DOHH2 (cell line): ENCODE data around the gene ACYP2.

ENCODE experiments used
- H3F3A ChIP-seq: fragments of 200-600 bp; sonication (generic), shearing (Covaris generic); 2 replicates; pipeline ENCODE4 v1.6.0; 2016; ENCODE audit warnings: antibody characterized with exemption, mild to moderate bottlenecking; ENCODE audit not compliant: control insufficient read depth, insufficient read depth
- H3K27ac ChIP-seq: fragments of 200-600 bp; sonication (generic); 2 replicates; pipeline ENCODE4 v1.5.1; 2014; ENCODE audit warnings: low read depth, mild to moderate bottlenecking, low read length, moderate library complexity
- H3K27me3 ChIP-seq: fragments of 200-600 bp; sonication (generic); 2 replicates; pipeline ENCODE4 v1.6.1; 2014; ENCODE audit warnings: mild to moderate bottlenecking, low read length, mixed read lengths; ENCODE audit not compliant: control insufficient read depth
- H3K36me3 ChIP-seq: fragments of 200-600 bp; sonication (generic); 2 replicates; pipeline ENCODE4 v1.6.1; 2014; ENCODE audit warnings: mild to moderate bottlenecking, low read length, moderate library complexity, mixed read lengths; ENCODE audit not compliant: control insufficient read depth
- H3K4me1 ChIP-seq: fragments of 200-600 bp; sonication (generic); 2 replicates; pipeline ENCODE4 v1.6.1; 2014; ENCODE audit warnings: mild to moderate bottlenecking, low read length, mixed read lengths; ENCODE audit not compliant: control insufficient read depth
- H3K4me2 ChIP-seq: fragments of 200-600 bp; sonication (generic); 2 replicates; pipeline ENCODE4 v1.6.0; 2014; ENCODE audit warnings: mild to moderate bottlenecking, low read length, moderate library complexity
- H3K4me3 ChIP-seq: fragments of 200-600 bp; sonication (generic); 2 replicates; pipeline ENCODE4 v1.5.1; 2014; ENCODE audit warnings: mild to moderate bottlenecking, low read length, mixed read lengths
- H3K79me2 ChIP-seq: fragments of 200-600 bp; sonication (generic); 2 replicates; pipeline ENCODE4 v1.6.1; 2014; ENCODE audit warnings: mild to moderate bottlenecking, low read length, mixed read lengths; ENCODE audit not compliant: control insufficient read depth
- H3K9me2 ChIP-seq: fragments of 200-600 bp; sonication (generic); replicated peaks from 2 replicates; pipeline ENCODE4 v1.6.1; 2014; ENCODE audit warnings: mild to moderate bottlenecking, low read length, mixed read lengths; ENCODE audit not compliant: control insufficient read depth
- H3K9me3 ChIP-seq: fragments of 200-600 bp; sonication (generic); 2 replicates; pipeline ENCODE4 v1.6.1; 2014; ENCODE audit warnings: antibody characterized with exemption, low read length, mixed read lengths; ENCODE audit not compliant: control insufficient read depth, insufficient read depth
- H4K20me1 ChIP-seq: fragments of 200-600 bp; sonication (generic); 2 replicates; pipeline ENCODE4 v1.6.0; 2014; ENCODE audit warnings: low read depth, mild to moderate bottlenecking, antibody characterized with exemption, low read length, moderate library complexity; ENCODE audit not compliant: control insufficient read depth, insufficient read depth
- EZH2phosphoT487 ChIP-seq: fragments of 200-600 bp; sonication (generic); IDR thresholded peaks from 2 replicates; pipeline ENCODE4 v1.6.1; 2017; ENCODE audit warnings: borderline replicate concordance, mild to moderate bottlenecking, antibody characterized with exemption, low read length, moderate library complexity, mixed read lengths
- TF ChIP-seq, protein P1 (sequence below): fragments of 200-600 bp; sonication (generic); IDR thresholded peaks from one replicate; pipeline ENCODE4 v1.5.1; 2014; ENCODE audit warnings: antibody characterized with exemption, mild to moderate bottlenecking, low read depth, low read length; ENCODE audit not compliant: poor library complexity, severe bottlenecking

Gene ACYP2

DNA sequence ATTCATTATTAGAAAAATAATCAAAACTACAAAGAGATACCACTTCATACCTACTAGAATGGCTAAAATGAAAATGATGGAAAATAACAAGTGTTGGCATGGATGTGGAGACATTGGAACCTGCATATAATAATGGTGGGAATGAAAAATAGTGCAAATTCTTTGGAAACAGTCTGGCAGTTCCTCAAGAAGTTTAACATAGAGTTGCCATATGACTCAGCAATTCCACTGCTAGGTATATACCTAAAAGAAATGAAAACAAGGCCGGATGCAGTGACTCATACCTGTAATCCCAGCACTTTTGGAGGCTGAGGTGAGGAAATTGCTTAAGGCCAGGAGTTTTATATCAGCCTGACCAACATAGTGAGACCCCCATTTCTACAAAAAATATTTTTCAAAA is 41.6 kb upstream of the ACYP2 start:
- Histone ChIP-seq H3K9me2 (no peaks in the 10 kb centered on the region), H3K4me2 (no peak overlapping the region), H3K27ac (no peak overlapping the region), H3K4me1 (peaks cover 21% of the 10 kb centered on the region), H3F3A (no peaks in the 10 kb centered on the region; the same call in 1 of the 2 replicates), H3K4me3 (no peak overlapping the region), H3K79me2 (no peaks in the 10 kb centered on the region), H3K9me3 (no peaks in the 10 kb centered on the region), H3K36me3 (no peaks in the 10 kb centered on the region), H4K20me1 (no peaks in the 10 kb centered on the region), H3K27me3 (no peaks in the 10 kb centered on the region)
- TF ChIP-seq, protein P1, sequence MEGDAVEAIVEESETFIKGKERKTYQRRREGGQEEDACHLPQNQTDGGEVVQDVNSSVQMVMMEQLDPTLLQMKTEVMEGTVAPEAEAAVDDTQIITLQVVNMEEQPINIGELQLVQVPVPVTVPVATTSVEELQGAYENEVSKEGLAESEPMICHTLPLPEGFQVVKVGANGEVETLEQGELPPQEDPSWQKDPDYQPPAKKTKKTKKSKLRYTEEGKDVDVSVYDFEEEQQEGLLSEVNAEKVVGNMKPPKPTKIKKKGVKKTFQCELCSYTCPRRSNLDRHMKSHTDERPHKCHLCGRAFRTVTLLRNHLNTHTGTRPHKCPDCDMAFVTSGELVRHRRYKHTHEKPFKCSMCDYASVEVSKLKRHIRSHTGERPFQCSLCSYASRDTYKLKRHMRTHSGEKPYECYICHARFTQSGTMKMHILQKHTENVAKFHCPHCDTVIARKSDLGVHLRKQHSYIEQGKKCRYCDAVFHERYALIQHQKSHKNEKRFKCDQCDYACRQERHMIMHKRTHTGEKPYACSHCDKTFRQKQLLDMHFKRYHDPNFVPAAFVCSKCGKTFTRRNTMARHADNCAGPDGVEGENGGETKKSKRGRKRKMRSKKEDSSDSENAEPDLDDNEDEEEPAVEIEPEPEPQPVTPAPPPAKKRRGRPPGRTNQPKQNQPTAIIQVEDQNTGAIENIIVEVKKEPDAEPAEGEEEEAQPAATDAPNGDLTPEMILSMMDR = no peak
- TF ChIP-seq EZH2phosphoT487 = no peak

DNA sequence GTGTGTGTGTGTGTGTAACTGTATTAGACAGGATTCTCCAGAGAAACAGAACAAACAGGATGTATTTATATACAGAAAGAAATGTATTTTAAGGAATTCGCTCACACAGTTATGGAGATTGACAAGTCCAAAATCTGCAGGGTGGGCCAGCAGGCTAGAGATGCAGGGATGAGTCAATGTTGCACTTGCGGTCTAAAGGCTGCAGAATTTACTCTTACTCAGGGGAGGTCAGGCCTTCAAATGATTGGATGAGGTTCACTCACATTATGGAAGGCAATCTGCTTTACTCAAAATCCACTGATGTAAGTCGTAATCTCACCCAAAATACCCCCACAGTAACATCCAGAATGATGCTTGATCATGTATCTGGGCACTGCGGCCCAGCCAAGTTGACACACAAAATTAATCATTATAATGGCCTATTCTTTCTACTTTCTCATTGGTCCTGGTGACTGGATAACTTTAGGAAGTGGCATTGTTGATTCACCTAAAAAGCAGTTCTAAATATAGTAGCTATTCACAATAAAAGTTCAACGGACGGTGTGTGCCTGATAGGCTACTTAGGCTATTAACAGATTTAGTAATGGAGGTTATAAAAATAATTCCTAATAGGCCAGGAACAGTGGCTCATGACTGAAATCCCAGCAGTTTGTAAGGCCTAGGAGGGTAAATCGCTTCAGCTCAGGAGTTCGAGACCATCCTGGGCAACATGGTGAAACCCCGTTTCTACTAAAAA is 40.6 kb upstream of the ACYP2 start:
- peaks cover 21% of the 10 kb centered on the region for H3K4me1 ChIP-seq

DNA sequence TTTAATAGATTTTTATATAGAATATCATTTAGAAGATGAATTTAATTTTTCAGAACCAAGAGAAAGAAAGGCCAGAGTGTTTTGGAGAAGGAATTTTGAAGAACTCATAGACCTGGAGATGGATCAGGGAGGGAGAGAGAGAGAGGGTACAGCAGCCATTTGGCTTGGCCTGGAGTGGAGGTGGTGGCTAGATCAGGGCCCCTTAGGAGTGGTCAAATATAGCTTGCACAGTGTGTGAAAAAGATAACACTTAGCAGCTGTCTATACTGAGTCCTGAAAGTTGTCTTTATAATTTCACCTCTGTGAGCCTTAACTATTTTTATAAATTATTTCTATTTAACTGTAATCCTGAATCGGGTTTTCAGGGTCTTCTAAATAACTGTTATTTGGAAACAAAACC is 38.8 kb upstream of the ACYP2 start:
- H3K4me1 ChIP-seq = peaks cover 15% of the 10 kb centered on the region
- H3K27ac ChIP-seq = no peak overlapping the region
- no peak overlapping the region for H3K4me2 ChIP-seq
- TF ChIP-seq, protein P1 = no peak
- no peak for TF ChIP-seq EZH2phosphoT487
- H3K9me3 ChIP-seq = no peaks in the 10 kb centered on the region
- no peaks in the 10 kb centered on the region for H4K20me1 ChIP-seq
- H3K36me3 ChIP-seq = no peaks in the 10 kb centered on the region
- H3F3A ChIP-seq = no peaks in the 10 kb centered on the region; the same call in 1 of the 2 replicates
- H3K9me2 ChIP-seq = no peaks in the 10 kb centered on the region
- no peaks in the 10 kb centered on the region for H3K27me3 ChIP-seq
- H3K4me3 ChIP-seq = no peak overlapping the region
- H3K79me2 ChIP-seq = no peaks in the 10 kb centered on the region

More for the DNA sequence above, 40.6 kb upstream of the ACYP2 start:
- H3K4me2 ChIP-seq = no peak overlapping the region
- H3K4me3 ChIP-seq = no peak overlapping the region
- no peaks in the 10 kb centered on the region for H3K79me2 ChIP-seq
- H3K36me3 ChIP-seq = no peaks in the 10 kb centered on the region
- H3F3A ChIP-seq = no peaks in the 10 kb centered on the region; the same call in 1 of the 2 replicates
- TF ChIP-seq EZH2phosphoT487 = no peak
- TF ChIP-seq, protein P1 = no peak
- no peaks in the 10 kb centered on the region for H3K27me3 ChIP-seq
- H4K20me1 ChIP-seq = no peaks in the 10 kb centered on the region
- no peaks in the 10 kb centered on the region for H3K9me3 ChIP-seq
- no peaks in the 10 kb centered on the region for H3K9me2 ChIP-seq
- no peak overlapping the region for H3K27ac ChIP-seq
